OCI-M2 (cell line): ENCODE data around the gene ADGRG1.

Experiments
- DNase-seq: peaks from one replicate; lab custom pipeline; 2025; ENCODE audit not compliant: unreplicated experiment; lab: John Stamatoyannopoulos, UW

Gene ADGRG1

DNA sequence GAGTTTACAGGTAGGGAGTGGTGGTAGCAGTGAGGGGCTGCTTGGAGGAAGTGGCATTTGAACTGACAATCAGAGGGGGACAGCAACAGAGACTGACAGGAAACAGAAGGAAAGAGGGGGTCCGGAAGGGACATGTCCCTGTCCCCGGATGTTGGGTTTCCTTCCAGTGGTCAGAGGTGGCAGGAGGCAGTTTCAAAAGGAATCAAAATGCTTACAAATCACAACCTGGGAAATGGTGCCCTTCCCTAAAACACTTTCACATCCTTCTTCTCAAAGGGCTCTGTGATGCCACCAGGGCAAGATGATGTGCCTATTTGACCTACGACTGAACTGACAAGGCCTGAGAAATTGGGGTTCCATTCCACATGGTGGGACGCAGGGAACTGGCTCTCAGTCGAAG is 19.7 kb downstream of the ADGRG1 start:
- no peak for DNase-seq

DNA sequence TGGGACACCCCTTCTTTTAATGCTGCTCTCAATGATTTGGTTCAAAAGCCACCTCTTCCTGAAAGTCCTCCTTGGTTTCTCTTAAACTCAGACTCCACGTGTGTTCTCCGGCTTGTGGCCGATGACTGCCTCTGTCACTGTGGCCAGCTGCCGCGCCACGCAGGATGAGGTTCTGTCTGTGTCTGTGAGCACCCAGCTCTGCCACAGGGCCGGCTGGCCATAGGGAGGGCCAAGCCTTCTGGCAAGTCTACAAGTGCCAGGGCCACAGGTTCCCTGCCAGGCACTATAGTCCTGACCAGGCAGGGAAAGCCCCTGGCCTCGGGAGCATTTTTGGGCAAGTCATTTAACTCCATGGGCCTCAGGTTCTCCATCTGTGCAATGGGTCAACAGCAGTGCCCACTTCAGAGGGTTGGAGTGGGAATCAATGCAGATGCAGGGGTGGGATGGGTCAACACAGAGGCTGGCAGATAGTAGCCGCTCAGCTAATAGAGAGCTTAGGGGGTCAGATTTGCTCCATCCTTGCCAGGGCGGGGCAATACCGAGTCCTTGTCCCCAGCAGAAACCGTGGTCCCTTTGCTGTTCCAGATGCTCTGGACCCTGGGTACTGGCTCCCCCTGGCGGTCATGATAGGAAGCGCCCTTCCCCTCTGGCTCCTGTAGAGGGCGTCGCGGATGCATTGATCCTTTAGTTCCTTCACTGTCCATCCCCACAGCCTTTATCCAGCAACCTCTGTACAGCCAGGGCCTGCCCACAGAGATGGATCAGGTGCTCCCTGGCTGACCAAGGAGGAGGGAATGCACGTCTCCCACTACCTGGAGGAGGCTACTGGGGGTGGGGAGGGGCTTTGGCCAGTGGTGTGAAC is 20.4 kb downstream of the ADGRG1 start:
- DNase-seq = peak; percentile 85

DNA sequence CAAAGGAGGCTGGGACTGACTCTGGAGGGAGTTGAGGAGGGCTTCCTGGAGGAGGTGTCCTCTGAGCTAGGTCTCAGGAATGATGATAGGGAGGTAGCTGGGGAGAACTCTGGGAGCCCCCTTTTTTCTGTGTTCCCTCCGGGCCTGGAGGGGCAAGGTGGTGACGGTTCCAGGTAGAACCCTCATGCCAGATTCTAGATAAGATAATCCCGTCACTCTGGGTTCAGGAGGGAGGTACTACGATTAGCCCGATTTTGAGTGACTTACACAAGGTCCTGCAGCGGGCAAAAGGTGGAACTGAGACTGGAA is 21.0 kb downstream of the ADGRG1 start:
- DNase-seq = no peak

DNA sequence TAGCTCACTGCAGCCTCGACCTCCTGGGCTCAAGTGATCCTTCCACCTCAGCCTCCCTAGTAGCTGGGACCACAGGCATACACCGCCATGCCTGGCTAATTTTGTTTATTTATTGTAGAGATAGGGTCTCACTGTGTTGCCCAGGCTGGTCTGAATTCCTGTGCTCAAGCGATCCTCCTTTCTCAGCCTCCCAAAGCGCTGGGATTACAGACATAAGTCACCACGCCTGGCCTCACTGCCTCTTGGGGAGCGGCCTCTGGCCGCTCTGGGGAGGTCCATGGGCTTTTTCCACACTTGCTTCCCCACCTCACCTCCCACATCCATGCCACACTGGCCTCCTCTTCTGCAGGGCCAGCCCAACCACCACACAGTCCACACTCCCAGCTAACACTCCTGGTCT is 21.4 kb downstream of the ADGRG1 start:
- no peak for DNase-seq

DNA sequence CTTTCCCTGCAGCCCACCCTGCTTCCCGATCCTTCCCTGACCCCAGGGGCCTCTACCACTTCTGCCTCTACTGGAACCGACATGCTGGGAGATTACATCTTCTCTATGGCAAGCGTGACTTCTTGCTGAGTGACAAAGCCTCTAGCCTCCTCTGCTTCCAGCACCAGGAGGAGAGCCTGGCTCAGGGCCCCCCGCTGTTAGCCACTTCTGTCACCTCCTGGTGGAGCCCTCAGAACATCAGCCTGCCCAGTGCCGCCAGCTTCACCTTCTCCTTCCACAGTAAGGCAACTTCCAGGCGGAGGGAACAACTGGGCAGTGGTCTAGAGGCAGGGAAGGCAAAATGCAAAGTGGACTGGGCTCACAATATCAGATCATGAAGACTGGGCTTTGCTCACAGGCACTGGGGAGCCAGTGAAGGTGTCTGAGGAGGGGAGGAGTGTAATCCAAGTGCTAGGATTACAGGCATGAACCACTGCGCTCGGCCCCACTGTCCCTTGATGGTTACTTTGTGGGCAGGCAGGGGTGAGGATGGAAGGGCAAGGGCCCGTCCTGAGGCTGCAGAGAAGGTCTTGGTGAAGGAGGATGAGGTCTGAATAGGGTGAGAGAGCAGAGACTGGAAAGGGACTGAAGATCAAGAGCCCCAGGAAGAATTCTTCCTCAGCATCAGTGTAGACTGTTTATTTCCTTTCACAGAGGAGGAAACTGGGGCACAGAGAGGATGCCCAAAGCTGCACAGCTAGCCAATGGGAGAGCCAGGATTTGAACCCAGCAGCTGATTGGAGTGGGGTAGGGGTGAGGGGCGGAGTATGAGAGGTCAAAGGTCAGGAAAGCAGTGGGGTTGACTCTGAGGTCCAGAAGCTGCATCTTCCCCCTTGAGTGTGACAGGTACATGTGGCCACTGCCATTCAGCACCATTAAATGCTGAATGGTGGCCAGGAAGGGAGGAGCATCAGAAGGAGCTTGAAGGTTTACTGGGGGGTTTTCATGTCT is 23.2 kb downstream of the ADGRG1 start:
- no peak for DNase-seq

DNA sequence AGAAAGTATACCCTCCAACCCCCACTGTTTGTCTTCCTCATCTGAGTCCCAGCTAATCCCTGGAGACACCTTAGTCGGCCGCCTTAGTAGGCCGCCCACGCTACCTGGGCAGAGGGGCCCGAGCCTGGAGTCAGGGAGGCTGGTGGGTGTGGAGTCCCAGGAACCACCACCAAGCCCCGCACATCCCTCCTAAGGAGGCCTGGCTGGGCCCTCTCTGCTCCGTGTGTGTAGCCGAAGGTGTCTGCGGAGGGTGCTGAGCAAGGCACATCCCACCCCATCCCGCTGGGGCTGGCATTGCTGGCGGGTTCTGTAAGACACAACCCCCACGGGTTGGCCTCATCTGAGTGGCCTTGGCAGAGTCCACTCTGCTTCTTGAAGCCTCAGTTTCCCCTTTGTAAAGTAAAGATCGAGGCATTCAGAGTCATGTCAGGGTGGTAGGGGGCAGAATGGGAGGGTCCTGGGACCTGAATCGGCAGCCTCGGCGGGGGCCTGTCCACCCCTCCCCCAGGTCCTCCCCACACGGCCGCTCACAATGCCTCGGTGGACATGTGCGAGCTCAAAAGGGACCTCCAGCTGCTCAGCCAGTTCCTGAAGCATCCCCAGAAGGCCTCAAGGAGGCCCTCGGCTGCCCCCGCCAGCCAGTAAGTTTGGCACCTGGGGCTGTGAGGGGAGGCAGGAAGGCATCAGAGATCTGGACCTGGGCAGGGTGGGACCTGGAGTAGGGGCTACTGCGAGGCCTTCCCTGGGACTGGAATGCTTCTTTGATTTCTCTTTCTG is 24.5 kb downstream of the ADGRG1 start:
- DNase-seq = no peak

DNA sequence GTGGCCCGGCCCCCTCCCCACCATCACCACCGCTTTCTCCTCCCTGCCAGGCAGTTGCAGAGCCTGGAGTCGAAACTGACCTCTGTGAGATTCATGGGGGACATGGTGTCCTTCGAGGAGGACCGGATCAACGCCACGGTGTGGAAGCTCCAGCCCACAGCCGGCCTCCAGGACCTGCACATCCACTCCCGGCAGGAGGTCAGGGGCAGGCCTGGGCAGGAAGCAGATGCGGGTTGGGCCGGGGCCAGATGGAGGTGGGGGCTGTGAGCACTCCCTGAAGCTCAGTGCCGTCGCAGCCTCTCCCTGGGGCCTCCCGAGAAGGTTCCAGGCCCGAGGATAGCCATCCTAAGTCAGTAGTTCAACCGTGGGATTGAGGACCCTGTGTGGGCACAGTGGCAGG is 25.5 kb downstream of the ADGRG1 start:
- DNase-seq = no peak

DNA sequence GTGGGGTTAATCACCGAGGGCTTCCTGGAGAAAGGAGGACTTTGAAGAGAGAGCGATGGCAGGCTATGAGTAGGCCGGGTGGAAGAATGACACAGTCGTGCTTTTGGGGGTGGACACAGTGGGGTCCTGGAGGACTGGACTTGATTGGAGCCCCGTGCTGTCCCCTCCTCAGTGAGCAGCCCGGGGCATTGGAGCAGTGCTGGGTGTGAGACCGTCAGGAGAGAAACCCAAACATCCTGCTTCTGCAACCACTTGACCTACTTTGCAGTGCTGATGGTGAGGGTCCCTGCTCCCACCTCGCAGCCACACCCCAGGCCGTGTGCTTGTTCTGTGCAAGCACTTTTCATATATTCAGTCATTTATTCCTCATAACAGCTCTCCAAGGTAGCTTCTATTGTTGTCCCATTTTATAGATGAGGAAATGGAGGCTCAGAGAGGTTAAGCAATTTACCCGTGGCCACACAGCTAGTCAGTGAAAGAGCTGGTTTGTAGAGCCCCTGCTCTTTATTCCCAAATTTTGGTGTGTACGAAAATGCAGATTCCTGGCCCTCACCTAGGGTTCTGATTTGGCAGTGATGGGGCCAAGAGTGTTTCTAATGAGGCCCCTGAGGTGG is 28.0 kb downstream of the ADGRG1 start:
- no peak for DNase-seq

DNA sequence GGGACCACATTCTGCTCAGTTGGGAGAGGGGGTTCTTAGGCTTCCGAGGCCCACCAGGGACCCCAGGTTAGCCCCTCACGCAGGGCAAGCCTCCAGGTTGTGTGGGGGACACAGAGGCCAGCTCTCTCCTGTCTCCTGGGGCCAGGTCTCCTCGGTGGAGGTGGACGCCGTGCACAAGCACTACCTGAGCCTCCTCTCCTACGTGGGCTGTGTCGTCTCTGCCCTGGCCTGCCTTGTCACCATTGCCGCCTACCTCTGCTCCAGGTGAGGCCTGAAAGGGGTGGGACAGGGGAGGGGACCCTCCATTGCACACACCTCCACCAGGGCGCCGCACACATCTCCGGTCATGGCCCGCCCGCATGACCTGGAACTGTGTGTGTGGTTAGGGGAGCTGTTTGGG is 28.8 kb downstream of the ADGRG1 start:
- DNase-seq = no peak

DNA sequence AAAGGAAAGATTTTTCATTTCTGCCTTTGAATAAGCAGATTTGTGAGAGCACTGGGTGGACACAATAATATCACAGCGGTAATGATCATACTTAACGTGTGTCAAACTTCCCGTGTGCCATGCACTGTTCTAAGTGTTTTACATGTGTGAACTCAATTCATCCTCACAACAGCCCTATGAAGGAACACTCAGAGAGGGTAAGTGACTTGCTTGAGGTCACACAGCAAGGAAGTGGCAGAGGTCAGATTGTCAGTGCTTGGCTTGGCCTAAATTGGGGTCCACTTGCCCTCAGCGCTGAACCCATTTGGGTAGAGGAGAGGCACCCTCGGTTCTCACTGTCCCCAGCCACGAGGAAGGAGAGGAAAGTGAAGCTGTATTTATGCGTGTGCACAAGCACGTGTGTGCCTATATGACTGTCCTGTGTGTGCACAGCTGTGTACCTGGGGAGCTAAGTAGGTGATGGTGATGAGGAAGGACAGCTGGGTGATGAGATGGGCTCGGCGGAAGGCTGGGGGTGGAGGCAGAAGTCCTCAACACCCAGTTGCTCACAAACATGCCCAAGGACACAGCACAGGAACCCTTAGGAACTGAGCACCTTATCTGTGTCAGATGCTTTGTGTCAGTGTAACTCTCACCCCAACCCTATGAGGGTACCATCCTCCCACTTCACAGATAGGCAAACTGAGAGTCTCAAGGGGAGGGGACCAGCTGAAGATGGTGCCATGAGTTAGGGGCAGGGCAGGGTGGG is 29.9 kb downstream of the ADGRG1 start:
- no peak for DNase-seq

DNA sequence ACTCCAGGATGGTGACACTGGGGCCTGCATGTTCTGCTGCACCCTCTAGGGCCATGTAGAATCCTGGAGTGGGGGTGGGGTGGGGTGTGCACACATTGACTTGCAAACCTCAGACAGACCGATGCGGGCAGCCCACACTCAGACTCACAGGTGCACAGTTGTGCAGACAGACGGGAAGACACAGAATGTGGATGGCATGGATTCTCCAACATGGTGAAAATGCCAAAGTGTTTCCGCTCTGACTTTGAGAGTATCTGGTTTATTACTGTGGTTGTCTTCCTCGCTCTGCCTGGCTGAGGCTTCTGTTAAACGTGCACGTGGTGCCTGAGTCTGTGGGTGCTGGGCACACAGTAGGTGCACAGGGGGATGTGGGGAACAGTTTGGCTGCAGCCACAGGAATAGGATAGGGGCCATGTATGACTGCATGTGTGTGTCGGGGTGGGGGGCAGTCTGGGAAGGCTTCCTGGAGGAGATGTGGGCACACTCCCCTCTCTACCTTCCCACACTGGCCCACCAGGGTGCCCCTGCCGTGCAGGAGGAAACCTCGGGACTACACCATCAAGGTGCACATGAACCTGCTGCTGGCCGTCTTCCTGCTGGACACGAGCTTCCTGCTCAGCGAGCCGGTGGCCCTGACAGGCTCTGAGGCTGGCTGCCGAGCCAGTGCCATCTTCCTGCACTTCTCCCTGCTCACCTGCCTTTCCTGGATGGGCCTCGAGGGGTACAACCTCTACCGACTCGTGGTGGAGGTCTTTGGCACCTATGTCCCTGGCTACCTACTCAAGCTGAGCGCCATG is 30.6 kb downstream of the ADGRG1 start:
- DNase-seq = no peak

DNA sequence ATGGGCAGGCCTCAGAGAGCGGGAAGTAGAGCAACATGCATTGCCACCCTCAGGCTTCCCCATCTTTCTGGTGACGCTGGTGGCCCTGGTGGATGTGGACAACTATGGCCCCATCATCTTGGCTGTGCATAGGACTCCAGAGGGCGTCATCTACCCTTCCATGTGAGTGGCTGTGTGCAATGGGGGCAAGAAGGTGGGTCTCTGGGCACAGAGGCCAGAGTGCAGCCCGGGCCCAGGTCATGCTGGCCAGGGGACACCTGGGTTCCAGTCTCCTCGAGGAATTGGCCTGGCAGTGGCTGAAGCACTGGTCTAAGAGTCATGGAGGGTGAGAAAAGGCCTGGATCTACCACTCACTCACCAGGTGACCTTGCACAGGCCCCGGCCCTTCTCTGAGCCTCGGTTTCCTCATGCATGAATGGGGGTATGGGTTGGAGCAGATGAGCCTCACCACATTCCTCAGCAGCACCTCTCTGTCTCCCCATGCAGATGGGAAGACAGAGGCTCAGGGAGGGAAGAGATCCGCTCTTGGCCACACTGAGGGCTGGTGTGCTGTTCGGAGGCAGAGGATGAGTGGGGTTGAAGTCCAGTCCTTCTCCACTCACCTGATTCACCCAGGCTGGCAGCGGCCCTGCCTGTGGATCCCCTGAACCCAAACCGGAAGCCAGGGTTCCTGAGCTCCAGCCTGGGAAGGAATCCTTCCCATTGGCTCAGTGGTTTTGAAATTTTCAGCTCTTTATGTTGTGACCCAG is 32.5 kb downstream of the ADGRG1 start:
- no peak for DNase-seq

DNA sequence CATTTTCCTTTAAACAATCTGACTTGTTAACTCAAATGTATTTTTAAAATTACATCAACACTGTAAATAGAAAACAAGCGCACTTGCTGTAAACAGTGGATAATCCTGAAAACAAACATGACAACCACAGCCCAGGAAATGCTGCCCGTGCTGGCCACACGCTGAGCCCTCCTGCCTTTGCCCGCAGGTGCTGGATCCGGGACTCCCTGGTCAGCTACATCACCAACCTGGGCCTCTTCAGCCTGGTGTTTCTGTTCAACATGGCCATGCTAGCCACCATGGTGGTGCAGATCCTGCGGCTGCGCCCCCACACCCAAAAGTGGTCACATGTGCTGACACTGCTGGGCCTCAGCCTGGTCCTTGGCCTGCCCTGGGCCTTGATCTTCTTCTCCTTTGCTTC is 33.1 kb downstream of the ADGRG1 start:
- no peak for DNase-seq

DNA sequence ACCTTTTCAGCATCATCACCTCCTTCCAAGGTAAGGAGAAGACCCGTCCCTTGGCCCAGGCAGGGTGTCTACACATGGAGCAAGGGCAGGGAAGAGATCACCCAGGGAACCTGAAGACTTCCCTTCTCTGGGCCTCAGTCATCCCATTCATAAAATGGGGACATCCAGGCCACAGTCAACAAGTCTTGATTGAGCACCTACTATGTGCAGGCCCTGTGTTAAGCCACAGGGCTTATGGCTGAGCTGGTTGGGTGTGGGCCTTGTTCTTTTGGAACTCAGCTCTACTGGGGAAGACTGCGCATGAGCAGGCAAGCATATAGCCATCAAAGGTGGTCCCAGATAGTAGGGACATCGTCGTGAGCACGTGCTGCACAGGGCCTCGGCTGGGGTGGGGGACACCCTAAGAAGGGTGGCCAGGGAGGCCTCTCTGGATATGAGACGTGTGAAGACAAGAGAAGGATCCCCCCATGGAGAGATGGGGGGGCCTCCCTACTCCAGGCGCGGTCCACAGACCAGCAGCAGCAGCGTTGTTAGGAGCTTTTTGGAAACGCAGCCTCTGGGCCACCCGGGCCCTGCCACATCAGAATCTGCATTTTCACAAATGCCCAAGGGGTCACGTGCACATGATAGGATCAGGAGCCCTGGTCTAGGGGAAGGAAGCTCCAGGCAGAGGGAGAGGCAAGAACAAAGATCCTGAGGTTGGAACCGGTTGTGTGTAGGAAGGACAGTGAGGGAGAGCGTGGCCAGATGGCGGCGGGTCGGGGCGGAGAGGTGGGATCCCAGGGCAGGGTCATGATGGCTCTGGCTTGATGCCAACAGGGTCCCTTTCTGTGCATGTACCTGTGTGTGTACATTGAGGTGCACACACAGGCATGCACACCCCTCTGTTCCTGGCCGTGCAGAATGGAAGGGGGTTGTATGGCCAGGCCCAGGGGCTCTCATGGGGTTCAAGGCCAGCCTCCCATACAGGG is 33.8 kb downstream of the ADGRG1 start:
- DNase-seq = no peak

DNA sequence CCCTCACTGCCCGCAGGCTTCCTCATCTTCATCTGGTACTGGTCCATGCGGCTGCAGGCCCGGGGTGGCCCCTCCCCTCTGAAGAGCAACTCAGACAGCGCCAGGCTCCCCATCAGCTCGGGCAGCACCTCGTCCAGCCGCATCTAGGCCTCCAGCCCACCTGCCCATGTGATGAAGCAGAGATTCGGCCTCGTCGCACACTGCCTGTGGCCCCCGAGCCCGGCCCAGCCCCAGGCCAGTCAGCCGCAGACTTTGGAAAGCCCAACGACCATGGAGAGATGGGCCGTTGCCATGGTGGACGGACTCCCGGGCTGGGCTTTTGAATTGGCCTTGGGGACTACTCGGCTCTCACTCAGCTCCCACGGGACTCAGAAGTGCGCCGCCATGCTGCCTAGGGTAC is 35.0 kb downstream of the ADGRG1 start:
- DNase-seq = no peak

DNA sequence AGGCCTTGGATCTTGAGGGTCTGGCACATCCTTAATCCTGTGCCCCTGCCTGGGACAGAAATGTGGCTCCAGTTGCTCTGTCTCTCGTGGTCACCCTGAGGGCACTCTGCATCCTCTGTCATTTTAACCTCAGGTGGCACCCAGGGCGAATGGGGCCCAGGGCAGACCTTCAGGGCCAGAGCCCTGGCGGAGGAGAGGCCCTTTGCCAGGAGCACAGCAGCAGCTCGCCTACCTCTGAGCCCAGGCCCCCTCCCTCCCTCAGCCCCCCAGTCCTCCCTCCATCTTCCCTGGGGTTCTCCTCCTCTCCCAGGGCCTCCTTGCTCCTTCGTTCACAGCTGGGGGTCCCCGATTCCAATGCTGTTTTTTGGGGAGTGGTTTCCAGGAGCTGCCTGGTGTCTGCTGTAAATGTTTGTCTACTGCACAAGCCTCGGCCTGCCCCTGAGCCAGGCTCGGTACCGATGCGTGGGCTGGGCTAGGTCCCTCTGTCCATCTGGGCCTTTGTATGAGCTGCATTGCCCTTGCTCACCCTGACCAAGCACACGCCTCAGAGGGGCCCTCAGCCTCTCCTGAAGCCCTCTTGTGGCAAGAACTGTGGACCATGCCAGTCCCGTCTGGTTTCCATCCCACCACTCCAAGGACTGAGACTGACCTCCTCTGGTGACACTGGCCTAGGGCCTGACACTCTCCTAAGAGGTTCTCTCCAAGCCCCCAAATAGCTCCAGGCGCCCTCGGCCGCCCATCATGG is 35.7 kb downstream of the ADGRG1 start:
- no peak for DNase-seq

DNA sequence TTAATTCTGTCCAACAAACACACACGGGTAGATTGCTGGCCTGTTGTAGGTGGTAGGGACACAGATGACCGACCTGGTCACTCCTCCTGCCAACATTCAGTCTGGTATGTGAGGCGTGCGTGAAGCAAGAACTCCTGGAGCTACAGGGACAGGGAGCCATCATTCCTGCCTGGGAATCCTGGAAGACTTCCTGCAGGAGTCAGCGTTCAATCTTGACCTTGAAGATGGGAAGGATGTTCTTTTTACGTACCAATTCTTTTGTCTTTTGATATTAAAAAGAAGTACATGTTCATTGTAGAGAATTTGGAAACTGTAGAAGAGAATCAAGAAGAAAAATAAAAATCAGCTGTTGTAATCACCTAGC is 36.2 kb downstream of the ADGRG1 start:
- DNase-seq = no peak
